Endodermal cell (in vitro differentiated cells): ENCODE data around the gene SEPTIN11. TPM values are rescaled to one million over a fixed set of nuclear protein-coding genes. Genes with fewer than 3 reads are reported as not detected.

ENCODE experiments used
- DNase-seq: peaks from one replicate; pipeline ENCODE4 v3.0.0-alpha.2; 2017
- H3K27ac ChIP-seq: 2 replicates; pipeline ENCODE4 v1.5.1; 2013; ENCODE audit warnings: mild to moderate bottlenecking, low read depth, low read length, moderate library complexity
- H3K27me3 ChIP-seq: 2 replicates; pipeline ENCODE4 v1.6.1; 2013; ENCODE audit warnings: mild to moderate bottlenecking, low read length, moderate library complexity; ENCODE audit not compliant: insufficient read depth, control insufficient read depth, poor library complexity, severe bottlenecking
- H3K36me3 ChIP-seq: 2 replicates; pipeline ENCODE4 v1.7.0; 2013; ENCODE audit warnings: mild to moderate bottlenecking, low read length, moderate library complexity; ENCODE audit not compliant: control insufficient read depth, insufficient read depth
- H3K4me1 ChIP-seq: one replicate; pipeline ENCODE4 v1.7.0; 2013; ENCODE audit warnings: low read length; ENCODE audit not compliant: control insufficient read depth, insufficient read depth
- H3K4me3 ChIP-seq: 2 replicates; pipeline ENCODE4 v1.5.1; 2013; ENCODE audit warnings: mild to moderate bottlenecking, low read length, moderate library complexity
- H3K9ac ChIP-seq: 2 replicates; pipeline ENCODE4 v1.6.1; 2013; ENCODE audit warnings: mild to moderate bottlenecking, low read length, moderate library complexity; ENCODE audit not compliant: poor library complexity, severe bottlenecking; ENCODE audit errors: extremely low read depth
- H3K9me3 ChIP-seq: 2 replicates; pipeline ENCODE4 v1.6.1; 2013; ENCODE audit warnings: mild to moderate bottlenecking, low read length, moderate library complexity; ENCODE audit not compliant: control insufficient read depth
- H3K27ac Mint-ChIP-seq: 2 replicates; pipeline ENCODE4 v1.8.0; 2020; ENCODE audit warnings: mixed read lengths
- H3K27me3 Mint-ChIP-seq: 2 replicates; pipeline ENCODE4 v1.8.0; 2021; ENCODE audit warnings: mild to moderate bottlenecking, mixed read lengths; ENCODE audit not compliant: insufficient read depth
- H3K36me3 Mint-ChIP-seq: 2 replicates; pipeline ENCODE4 v1.8.0; 2020; ENCODE audit warnings: low read depth, mixed read lengths
- H3K4me1 Mint-ChIP-seq: 2 replicates; pipeline ENCODE4 v1.8.0; 2020; ENCODE audit warnings: mixed read lengths
- H3K4me3 Mint-ChIP-seq: 2 replicates; pipeline ENCODE4 v1.8.0; 2020; ENCODE audit warnings: mild to moderate bottlenecking, moderate library complexity, mixed read lengths
- H3K9me3 Mint-ChIP-seq: 2 replicates; pipeline ENCODE4 v1.8.0; 2020; ENCODE audit warnings: mild to moderate bottlenecking, mixed read lengths
- WGBS, 2 experiments: methylation state at CpG; one replicate each; pipeline versions ENCODE4 v1.1.5 to v1.1.7; 2013; ENCODE audit warnings: missing lambda C conversion rate in 2 of 2, mixed read lengths in 1 of 2; ENCODE audit not compliant: insufficient coverage in 1 of 2, insufficient read length in 1 of 2; 5-methylcytosine and 5-hydroxymethylcytosine counted together
- total RNA-seq, 2 donors: library from RNA; stranded (reverse); fragmentation: NEBNext Ultra II Directional in 1 of 2; extraction: Animal tissue kit (Norgen Biotek cat#: 25700) in 1 of 2; gene quantifications; 2 replicates in 1 of 2; 3 replicates in 1 of 2; pipeline ENCODE4 v1.2.1, GENCODE V29; 2021
- TF ChIP-seq, protein P1 (sequence below): fragments of 200-600 bp; sonication (generic); conservative IDR thresholded peaks from 2 replicates; pipeline ENCODE4 v1.5.0; 2021; ENCODE audit warnings: antibody characterized with exemption, mild to moderate bottlenecking

The SEPTIN11 gene
- total RNA-seq, 2 donors from 2014 or later: 102 to 116 TPM

DNA sequence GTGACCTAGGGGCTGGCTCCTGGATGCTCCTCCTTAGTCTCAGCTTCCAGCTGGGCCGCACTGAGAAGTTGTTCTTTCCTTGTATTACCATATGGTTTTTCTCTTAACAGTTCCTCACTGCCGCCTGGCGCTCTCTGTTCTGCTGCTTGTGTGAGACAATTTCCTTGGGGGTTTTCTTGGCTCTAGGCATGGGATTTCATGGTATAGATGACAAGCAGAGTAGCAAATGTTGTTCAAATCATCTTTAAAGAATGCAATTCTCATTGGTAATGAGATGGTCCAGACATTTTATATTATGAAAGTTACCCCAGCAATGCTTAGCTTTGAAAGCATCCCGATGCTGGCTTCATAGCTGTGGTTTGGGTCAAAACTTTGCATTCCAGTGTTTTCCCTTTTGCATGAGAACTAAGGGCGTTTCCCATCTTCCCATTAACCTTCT is 37.6 kb downstream of the SEPTIN11 start:
- Mint-ChIP-seq H3K4me3 (no peak overlapping the region), H3K27ac (no peak overlapping the region), H3K27me3 (no peaks in the 10 kb centered on the region), H3K9me3 (peaks cover 10% of the 10 kb centered on the region), H3K4me1 (peaks cover 50% of the 10 kb centered on the region), H3K36me3 (peaks cover 12% of the 10 kb centered on the region)
- Histone ChIP-seq H3K4me3 (no peak overlapping the region), H3K9me3 (peaks cover 8% of the 10 kb centered on the region), H3K36me3 (peaks cover 26% of the 10 kb centered on the region), H3K27ac (no peak overlapping the region), H3K27me3 (no peaks in the 10 kb centered on the region), H3K4me1 (peaks cover 2% of the 10 kb centered on the region), H3K9ac (no peak overlapping the region)
- peak; percentile 79 for DNase-seq
- TF ChIP-seq, protein P1, sequence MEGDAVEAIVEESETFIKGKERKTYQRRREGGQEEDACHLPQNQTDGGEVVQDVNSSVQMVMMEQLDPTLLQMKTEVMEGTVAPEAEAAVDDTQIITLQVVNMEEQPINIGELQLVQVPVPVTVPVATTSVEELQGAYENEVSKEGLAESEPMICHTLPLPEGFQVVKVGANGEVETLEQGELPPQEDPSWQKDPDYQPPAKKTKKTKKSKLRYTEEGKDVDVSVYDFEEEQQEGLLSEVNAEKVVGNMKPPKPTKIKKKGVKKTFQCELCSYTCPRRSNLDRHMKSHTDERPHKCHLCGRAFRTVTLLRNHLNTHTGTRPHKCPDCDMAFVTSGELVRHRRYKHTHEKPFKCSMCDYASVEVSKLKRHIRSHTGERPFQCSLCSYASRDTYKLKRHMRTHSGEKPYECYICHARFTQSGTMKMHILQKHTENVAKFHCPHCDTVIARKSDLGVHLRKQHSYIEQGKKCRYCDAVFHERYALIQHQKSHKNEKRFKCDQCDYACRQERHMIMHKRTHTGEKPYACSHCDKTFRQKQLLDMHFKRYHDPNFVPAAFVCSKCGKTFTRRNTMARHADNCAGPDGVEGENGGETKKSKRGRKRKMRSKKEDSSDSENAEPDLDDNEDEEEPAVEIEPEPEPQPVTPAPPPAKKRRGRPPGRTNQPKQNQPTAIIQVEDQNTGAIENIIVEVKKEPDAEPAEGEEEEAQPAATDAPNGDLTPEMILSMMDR: no peak
- 60 to 75% methylated on average over 2 to 5 of the region's 5 CpGs for WGBS, 2 experiments

DNA sequence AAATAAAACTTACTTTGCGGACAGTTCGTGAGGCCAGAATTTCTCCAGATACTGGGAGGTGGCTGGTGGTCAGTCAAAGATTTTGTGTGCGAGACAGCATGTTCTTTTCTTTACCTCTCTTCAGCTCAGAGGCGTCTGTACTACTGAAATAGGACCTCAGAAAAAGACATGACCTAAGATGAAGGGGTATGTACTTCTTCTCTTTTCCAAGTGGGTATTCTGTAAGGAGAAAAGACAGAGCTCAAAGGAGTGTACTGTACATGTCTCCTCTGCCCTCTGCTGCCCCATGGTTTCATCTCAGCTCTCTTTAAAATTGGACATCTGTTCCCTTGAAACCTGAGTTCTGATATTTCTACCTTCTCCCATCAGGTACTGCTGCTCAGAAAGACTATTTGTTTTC is 38.1 kb downstream of the SEPTIN11 start:
- no peak overlapping the region for H3K4me3 Mint-ChIP-seq
- TF ChIP-seq, protein P1: no peak
- Histone ChIP-seq H3K4me3 (no peak overlapping the region), H3K9ac (no peak overlapping the region), H3K36me3 (peaks cover 26% of the 10 kb centered on the region), H3K9me3 (peaks cover 8% of the 10 kb centered on the region), H3K27ac (no peak overlapping the region), H3K4me1 (peaks cover 2% of the 10 kb centered on the region), H3K27me3 (no peaks in the 10 kb centered on the region)
- no peak for DNase-seq
- peaks cover 12% of the 10 kb centered on the region for H3K36me3 Mint-ChIP-seq
- WGBS, 2 experiments: 94 to 100% methylated on average over 3 to 4 of the region's 4 CpGs
- no peaks in the 10 kb centered on the region for H3K27me3 Mint-ChIP-seq
- H3K27ac Mint-ChIP-seq: no peak overlapping the region
- H3K4me1 Mint-ChIP-seq: peaks cover 46% of the 10 kb centered on the region
- peaks cover 10% of the 10 kb centered on the region for H3K9me3 Mint-ChIP-seq

DNA sequence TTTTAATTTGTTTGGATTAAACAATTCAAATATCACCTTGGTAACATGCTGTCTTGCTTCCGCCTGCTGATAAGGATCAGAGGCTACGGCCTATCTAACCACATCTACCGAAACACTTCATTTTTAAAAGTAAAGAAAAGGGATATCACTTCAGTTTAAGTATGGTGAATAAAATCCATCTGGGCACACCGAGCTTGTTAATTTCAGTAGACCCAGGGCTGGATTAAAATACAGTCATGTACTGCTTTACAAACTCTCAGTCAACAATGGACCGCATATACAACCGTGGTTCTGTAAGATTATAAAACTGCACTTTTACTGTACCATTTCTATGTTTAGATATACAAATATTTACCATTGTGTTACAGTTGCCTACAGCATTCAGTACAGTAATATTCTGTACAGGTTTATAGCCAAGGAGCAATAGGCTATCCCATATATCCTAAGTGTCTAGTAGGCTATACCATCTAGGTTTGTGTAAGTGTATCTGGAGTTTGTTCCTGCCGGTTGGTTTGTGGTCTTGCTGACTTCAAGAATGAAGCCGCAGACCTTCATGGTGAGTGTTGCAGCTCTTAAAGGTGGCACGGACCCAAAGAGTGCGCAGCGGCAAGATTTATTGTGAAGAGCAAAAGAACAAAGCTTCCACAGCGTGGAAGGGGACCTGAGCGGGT is 40.0 kb downstream of the SEPTIN11 start:
- WGBS, 2 experiments: 97 to 98% methylated on average over 6 to 13 of the region's 13 CpGs

More for the DNA sequence above, 40.0 kb downstream of the SEPTIN11 start:
- Mint-ChIP-seq H3K4me3 (no peak overlapping the region), H3K27ac (no peak overlapping the region), H3K4me1 (peaks cover 37% of the 10 kb centered on the region), H3K36me3 (peaks cover 12% of the 10 kb centered on the region), H3K27me3 (no peaks in the 10 kb centered on the region), H3K9me3 (peaks cover 10% of the 10 kb centered on the region)
- Histone ChIP-seq H3K27ac (no peak overlapping the region), H3K4me1 (peaks cover 2% of the 10 kb centered on the region), H3K36me3 (peaks cover 26% of the 10 kb centered on the region), H3K4me3 (no peak overlapping the region), H3K27me3 (no peaks in the 10 kb centered on the region), H3K9ac (no peak overlapping the region), H3K9me3 (peaks cover 8% of the 10 kb centered on the region)
- DNase-seq: no peak
- TF ChIP-seq, protein P1: no peak
